ENCODE measurements around the gene KLRF1. TPM values are rescaled to one million over a fixed set of nuclear protein-coding genes. Genes with fewer than 3 reads are reported as not detected.

The KLRF1 gene, protein sequence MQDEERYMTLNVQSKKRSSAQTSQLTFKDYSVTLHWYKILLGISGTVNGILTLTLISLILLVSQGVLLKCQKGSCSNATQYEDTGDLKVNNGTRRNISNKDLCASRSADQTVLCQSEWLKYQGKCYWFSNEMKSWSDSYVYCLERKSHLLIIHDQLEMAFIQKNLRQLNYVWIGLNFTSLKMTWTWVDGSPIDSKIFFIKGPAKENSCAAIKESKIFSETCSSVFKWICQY
- not detected in 2 replicates for total RNA-seq

GRCh38 chr12:9827209-9827888, at the start of gene KLRF1:
Gene KLRF1, plus strand, starts transcription at chr12:9827481. Its CDS starts 64 bp downstream, at chr12:9827545.

DNA sequence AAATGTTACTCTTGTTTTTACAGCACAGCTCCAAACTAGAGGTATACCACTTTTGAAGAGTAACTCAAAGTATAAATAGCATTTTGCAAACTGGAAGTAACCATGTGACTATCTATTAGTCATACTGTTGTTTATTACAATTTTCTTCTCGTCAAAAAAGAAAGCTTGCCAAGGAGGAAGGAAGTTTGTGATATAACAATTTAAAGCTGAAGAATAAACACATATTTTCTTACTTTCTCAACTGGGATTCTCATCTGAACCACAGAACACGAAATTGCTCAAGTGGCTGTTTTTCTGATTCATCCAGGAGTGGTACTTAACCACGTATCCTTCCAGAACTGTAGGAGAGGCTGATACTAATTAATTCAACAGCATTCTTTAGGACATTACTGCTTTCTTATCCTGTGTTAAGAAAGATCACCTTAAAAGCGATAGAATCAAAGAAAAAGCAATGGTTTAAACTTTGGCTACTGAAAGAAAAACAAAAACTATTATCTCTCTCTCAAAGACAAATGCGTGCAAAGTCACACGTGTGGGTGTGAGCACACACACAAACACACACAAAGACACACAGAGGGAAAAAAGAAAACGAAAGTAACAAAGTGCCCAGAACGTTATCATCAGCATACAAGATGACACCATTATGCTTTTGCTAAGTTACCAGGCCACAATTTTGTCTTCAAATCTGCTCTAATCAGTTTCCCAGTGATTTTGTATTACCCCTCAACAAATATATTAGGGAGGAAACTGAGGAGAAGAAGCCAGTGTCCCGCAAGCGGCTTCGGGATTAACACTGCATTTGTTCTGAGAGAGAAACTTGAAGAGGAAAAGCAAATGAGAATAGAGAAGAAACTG, 42.3 kb downstream of the KLRF1 start, which contains the start of gene CLEC2B:
CLEC2B (minus strand) TSS at position 48 of the 855 bp plus-strand sequence.

GRCh38 chr12:9881246-9881645, 54.0 kb downstream of the KLRF1 start, which contains the start of gene KLRF2:
Gene KLRF2, plus strand, starts transcription at chr12:9881489. Its CDS starts 107 bp downstream, at chr12:9881596.

Other genes starting within 250 kb of the KLRF1 start
- not detected in 2 replicates for gene KLRB1, start 219.6 kb upstream of the KLRF1 start, total RNA-seq
- 3.5 and 5.4 TPM in 2 replicates for gene CLEC2D, start 157.8 kb upstream of the KLRF1 start, total RNA-seq
- not detected in 2 replicates for gene CLECL1, start 94.4 kb upstream of the KLRF1 start, total RNA-seq
- 1.9 TPM in 1 of 2 replicates, not detected in the other for gene CD69, start 66.6 kb upstream of the KLRF1 start, total RNA-seq
- 21.4 and 26.2 TPM in 2 replicates for gene CLEC2B, start 41.9 kb downstream of the KLRF1 start, total RNA-seq
- gene KLRF2, start 54.0 kb downstream of the KLRF1 start, total RNA-seq = not detected in 2 replicates
- gene CLEC2A, start 104.9 kb downstream of the KLRF1 start, total RNA-seq = not detected in 2 replicates
- 0.14 TPM in 1 of 2 replicates, not detected in the other for gene CLEC12A, start 143.9 kb downstream of the KLRF1 start, total RNA-seq
- not detected in 2 replicates for gene CLEC1B, start 171.6 kb downstream of the KLRF1 start, total RNA-seq
- not detected in 2 replicates for gene CLEC12B, start 183.1 kb downstream of the KLRF1 start, total RNA-seq
- gene CLEC9A, start 203.2 kb downstream of the KLRF1 start, total RNA-seq = not detected in 2 replicates